CD4-positive, alpha-beta T cell (primary cell): ENCODE data around the gene GCLC. TPM values are rescaled to one million over a fixed set of nuclear protein-coding genes. Genes with fewer than 3 reads are reported as not detected.

Experiments used
- ATAC-seq: fragments of 200-7000 bp; cut with Tn5 transposase; one replicate; pipeline ENCODE4 v1.10.0; 2022; ENCODE audit warnings: mild to moderate bottlenecking; ENCODE audit not compliant: poor library complexity
- CTCF ChIA-PET: fragments of 350-600 bp; sonication (Branson Sonifier 250); formaldehyde crosslinking; loops from one replicate; lab custom pipeline; 2021; ENCODE audit warnings: antibody characterized with exemption, inconsistent platforms; lab: Charles Lee
- POLR2A ChIA-PET: fragments of 350-600 bp; sonication (Branson Sonifier 250); formaldehyde crosslinking; loops from one replicate; lab custom pipeline; 2021; ENCODE audit warnings: antibody characterized with exemption, inconsistent platforms; lab: Charles Lee
- DNase-seq, 14 experiments: peaks; one replicate each; pipeline ENCODE4 v3.0.0-alpha.2; 2013 to 2020; ENCODE audit warnings: mixed read lengths in 2 of 14
- H3K27ac ChIP-seq, 2 donors: one replicate each; pipeline versions ENCODE4 v1.5.1 to v1.7.0; 2013; ENCODE audit warnings: low read length in 2 of 2, low read depth in 1 of 2, mild to moderate bottlenecking in 1 of 2
- H3K27me3 ChIP-seq, 2 experiments: 1 replicate in 1 of 2; 2 replicates in 1 of 2; pipeline versions ENCODE4 v1.6.1 to v1.7.0; 2013; ENCODE audit warnings: low read length in 2 of 2, control low read depth in 1 of 2, mild to moderate bottlenecking in 1 of 2, moderate library complexity in 1 of 2; ENCODE audit not compliant: insufficient read depth in 2 of 2, control insufficient read depth in 1 of 2
- H3K36me3 ChIP-seq: one replicate; pipeline ENCODE4 v1.6.1; 2013; ENCODE audit warnings: low read length, control low read depth; ENCODE audit not compliant: insufficient read depth
- H3K4me1 ChIP-seq: one replicate; pipeline ENCODE4 v1.6.1; 2013; ENCODE audit warnings: low read length, control low read depth; ENCODE audit not compliant: insufficient read depth
- H3K4me3 ChIP-seq: one replicate; pipeline ENCODE4 v1.5.1; 2013; ENCODE audit warnings: mild to moderate bottlenecking, low read length, moderate library complexity
- H3K9me3 ChIP-seq, 2 experiments: 1 replicate in 1 of 2; 2 replicates in 1 of 2; pipeline versions ENCODE4 v1.6.1 to v1.7.0; 2013; ENCODE audit warnings: low read length in 2 of 2, mild to moderate bottlenecking in 2 of 2, control low read depth in 1 of 2, moderate library complexity in 1 of 2; ENCODE audit not compliant: control insufficient read depth in 1 of 2, insufficient read depth in 1 of 2
- H3K27ac Mint-ChIP-seq: one replicate; pipeline ENCODE4 v1.8.0; 2020; ENCODE audit warnings: mixed read lengths
- H3K27me3 Mint-ChIP-seq: one replicate; pipeline ENCODE4 v1.8.0; 2021; ENCODE audit warnings: mixed read lengths
- H3K36me3 Mint-ChIP-seq: one replicate; pipeline ENCODE4 v1.8.0; 2021; ENCODE audit warnings: low read depth, mixed read lengths
- H3K4me1 Mint-ChIP-seq: one replicate; pipeline ENCODE4 v1.8.0; 2021; ENCODE audit warnings: low read depth, mixed read lengths
- H3K4me3 Mint-ChIP-seq: one replicate; pipeline ENCODE4 v1.8.0; 2020; ENCODE audit warnings: mild to moderate bottlenecking, mixed read lengths
- H3K9me3 Mint-ChIP-seq: one replicate; pipeline ENCODE4 v1.8.0; 2020; ENCODE audit warnings: mixed read lengths
- CTCF ChIP-seq: fragments of 200-600 bp; IDR thresholded peaks from one replicate; pipeline ENCODE4 v1.8.0; 2022; ENCODE audit warnings: antibody characterized with exemption, mild to moderate bottlenecking
- intact Hi-C, 2 experiments: fragments of 100-400 bp; cut with DNase I in 1 of 2; cut with micrococcal nuclease in 1 of 2; formaldehyde crosslinking; loops; one replicate each; pipeline versions ENCODE4 v1.15.1 to v1.9.0; 2023 to 2025; cut with DNase I, micrococcal nuclease
- total RNA-seq, 174 experiments: library from RNA in 2 of 174; stranded (reverse) in 2 of 174; gene quantifications; one replicate each; pipeline ENCODE4 v1.2.3 and lab custom pipeline; 2021 to 2026

GCLC gene
- total RNA-seq, 2 experiments from 2014 or later: 8.9 to 10.1 TPM

DNA sequence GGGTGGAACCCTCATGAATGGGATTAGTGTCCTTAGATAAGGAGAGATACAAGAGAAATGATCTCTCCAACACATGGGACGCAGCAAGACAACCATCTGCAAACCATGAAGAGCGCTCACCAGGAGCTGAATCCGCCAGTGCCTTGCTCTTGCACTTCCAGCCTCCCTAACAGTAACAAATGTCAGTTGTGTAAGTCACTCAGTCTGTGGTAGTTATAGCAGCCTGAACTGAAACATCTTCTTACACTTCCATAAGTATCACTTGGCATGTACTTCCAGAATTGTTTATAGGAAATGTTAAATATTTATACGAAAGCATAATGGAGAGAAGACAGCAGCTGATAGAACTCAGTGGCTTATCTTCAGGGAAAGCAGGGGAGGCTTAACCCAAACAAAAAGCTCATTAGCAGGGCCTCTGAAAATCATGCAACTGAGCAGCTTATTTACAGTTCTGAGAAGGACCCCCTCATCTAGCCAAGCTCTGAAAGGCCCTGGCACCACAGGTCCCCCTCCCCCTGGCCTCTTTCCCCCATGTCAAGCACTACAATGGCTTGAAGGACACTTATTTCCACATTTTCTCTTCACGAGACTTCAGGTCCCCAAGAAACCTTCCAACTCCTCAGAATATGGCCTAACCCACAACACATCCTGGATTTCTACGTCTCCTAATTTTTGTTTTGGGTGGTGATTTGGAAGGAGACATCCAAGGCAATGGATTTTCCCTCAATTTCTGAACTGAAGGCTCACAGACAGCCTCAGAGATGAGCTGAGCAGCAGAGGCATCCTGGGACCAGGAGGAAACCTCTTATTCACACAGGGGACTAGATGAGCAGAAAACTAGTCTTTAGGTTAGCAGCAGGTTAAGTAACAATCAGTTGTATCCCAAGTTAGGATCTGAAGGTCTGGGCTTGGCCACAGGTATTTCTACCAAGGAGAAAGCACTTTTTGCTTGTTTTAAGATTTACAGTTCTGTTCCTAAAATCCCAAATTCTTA, 49.1 kb downstream of the GCLC start:
- H3K9me3 Mint-ChIP-seq: no peaks in the 10 kb centered on the region
- CTCF ChIA-PET: interaction anchor here (0.6 to 1.7 kb wide), 2 partner anchors 10 to 230 kb away, joined by 3 to 6 read pairs; no protein-coding TSS in a partner anchor
- intact Hi-C loops: loop anchor here in 1 of 2 experiments (5.0 kb wide), 1 partner anchor 46 kb away; no protein-coding TSS in a partner anchor
- Histone ChIP-seq H3K9me3 (no peaks in the 10 kb centered on the region), H3K4me3 (no peak overlapping the region), H3K27ac (no peak overlapping the region), H3K27me3 (no peaks in the 10 kb centered on the region), H3K36me3 (peaks cover 10% of the 10 kb centered on the region), H3K4me1 (peaks cover 3% of the 10 kb centered on the region)
- TF ChIP-seq CTCF: no peak
- ATAC-seq: no peak
- peaks cover 19% of the 10 kb centered on the region for H3K36me3 Mint-ChIP-seq
- H3K4me1 Mint-ChIP-seq: no peaks in the 10 kb centered on the region
- H3K27ac Mint-ChIP-seq: no peak overlapping the region
- peaks cover 13% of the 10 kb centered on the region for H3K27me3 Mint-ChIP-seq
- H3K4me3 Mint-ChIP-seq: no peak overlapping the region
- POLR2A ChIA-PET: interaction anchor here (1.4 kb wide), 1 partner anchor 11 kb away, joined by 3 read pairs; no protein-coding TSS in a partner anchor
- DNase-seq: no peak

GRCh38 chr6:53494076-53494475, 50.8 kb downstream of the GCLC start:
- Histone ChIP-seq H3K9me3 (no peaks in the 10 kb centered on the region), H3K4me3 (no peak overlapping the region), H3K27ac (no peak overlapping the region), H3K4me1 (peaks cover 3% of the 10 kb centered on the region), H3K27me3 (no peaks in the 10 kb centered on the region), H3K36me3 (peaks cover 3% of the 10 kb centered on the region)
- Mint-ChIP-seq H3K27me3 (peaks cover 13% of the 10 kb centered on the region), H3K4me1 (no peaks in the 10 kb centered on the region), H3K36me3 (peaks cover 13% of the 10 kb centered on the region), H3K4me3 (no peak overlapping the region), H3K27ac (no peak overlapping the region), H3K9me3 (no peaks in the 10 kb centered on the region)
- intact Hi-C loops: no loop called here
- POLR2A ChIA-PET: interaction anchor here (1.7 to 3.5 kb wide), 3 partner anchors 51 to 232 kb away, joined by 5 to 14 read pairs (median 6); partner anchors contain the start of gene GCLC
- no peak for TF ChIP-seq CTCF
- no peak for DNase-seq
- no peak for ATAC-seq
- CTCF ChIA-PET: interaction anchor here (0.9 to 2.1 kb wide), 5 partner anchors 85 to 230 kb away, joined by 3 to 16 read pairs (median 3); no protein-coding TSS in a partner anchor

GRCh38 chr6:53493635-53494025, 51.3 kb downstream of the GCLC start:
- no peak for DNase-seq
- Histone ChIP-seq H3K27me3 (no peaks in the 10 kb centered on the region), H3K4me1 (peaks cover 3% of the 10 kb centered on the region), H3K4me3 (no peak overlapping the region), H3K9me3 (no peaks in the 10 kb centered on the region), H3K27ac (no peak overlapping the region), H3K36me3 (no peaks in the 10 kb centered on the region)
- peaks cover 17% of the 10 kb centered on the region for H3K27me3 Mint-ChIP-seq
- no peak overlapping the region for H3K4me3 Mint-ChIP-seq
- no peaks in the 10 kb centered on the region for H3K4me1 Mint-ChIP-seq
- H3K9me3 Mint-ChIP-seq: no peaks in the 10 kb centered on the region
- H3K27ac Mint-ChIP-seq: no peak overlapping the region
- intact Hi-C loops: loop anchor here (1.0 kb wide), 5 partner anchors 158 to 235 kb away; no protein-coding TSS in a partner anchor
- peaks cover 9% of the 10 kb centered on the region for H3K36me3 Mint-ChIP-seq
- TF ChIP-seq CTCF: no peak
- no peak for ATAC-seq
- ChIA-PET CTCF (interaction anchor here (0.9 to 2.1 kb wide), 11 partner anchors 11 to 430 kb away, joined by 3 to 16 read pairs (median 3); no protein-coding TSS in a partner anchor), POLR2A (interaction anchor here (1.3 to 3.5 kb wide), 4 partner anchors 52 to 232 kb away, joined by 4 to 14 read pairs (median 6); partner anchors contain the start of gene GCLC)
